Testis (tissue), 2 donors: Measurements from ENCODE around the gene C1QTNF9.
"Not testable (repeated sequence)": the region's sequence is repeated elsewhere in the genome, so short reads cannot be mapped to it uniquely, and the experiment has no call there.

Experiments used
- POLR2A ChIP-seq: fragments of 450-650 bp; IDR thresholded peaks from one replicate; pipeline ENCODE4 v1.6.1; 2017; ENCODE audit warnings: antibody characterized with exemption, mild to moderate bottlenecking, moderate library complexity
- TF ChIP-seq, protein P1 (sequence below), 3 experiments: fragments of 450-650 bp in 2 of 3; fragments of 200-600 bp in 1 of 3; sonication (generic) in 1 of 3; IDR thresholded peaks; one replicate each; pipeline ENCODE4 v1.5.1; 2016 to 2019; ENCODE audit warnings: antibody characterized with exemption in 3 of 3, mild to moderate bottlenecking in 2 of 3, moderate library complexity in 1 of 3

GRCh38 chr13:24309300-24309699, at the start of gene C1QTNF9:
- TF ChIP-seq POLR2A = not testable (repeated sequence)
- TF ChIP-seq, protein P1, sequence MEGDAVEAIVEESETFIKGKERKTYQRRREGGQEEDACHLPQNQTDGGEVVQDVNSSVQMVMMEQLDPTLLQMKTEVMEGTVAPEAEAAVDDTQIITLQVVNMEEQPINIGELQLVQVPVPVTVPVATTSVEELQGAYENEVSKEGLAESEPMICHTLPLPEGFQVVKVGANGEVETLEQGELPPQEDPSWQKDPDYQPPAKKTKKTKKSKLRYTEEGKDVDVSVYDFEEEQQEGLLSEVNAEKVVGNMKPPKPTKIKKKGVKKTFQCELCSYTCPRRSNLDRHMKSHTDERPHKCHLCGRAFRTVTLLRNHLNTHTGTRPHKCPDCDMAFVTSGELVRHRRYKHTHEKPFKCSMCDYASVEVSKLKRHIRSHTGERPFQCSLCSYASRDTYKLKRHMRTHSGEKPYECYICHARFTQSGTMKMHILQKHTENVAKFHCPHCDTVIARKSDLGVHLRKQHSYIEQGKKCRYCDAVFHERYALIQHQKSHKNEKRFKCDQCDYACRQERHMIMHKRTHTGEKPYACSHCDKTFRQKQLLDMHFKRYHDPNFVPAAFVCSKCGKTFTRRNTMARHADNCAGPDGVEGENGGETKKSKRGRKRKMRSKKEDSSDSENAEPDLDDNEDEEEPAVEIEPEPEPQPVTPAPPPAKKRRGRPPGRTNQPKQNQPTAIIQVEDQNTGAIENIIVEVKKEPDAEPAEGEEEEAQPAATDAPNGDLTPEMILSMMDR (IDR thresholded peaks at IDR 0.05) = not testable (repeated sequence)
